ENCODE measurements around the gene ARID3B. TPM values are rescaled to one million over a fixed set of nuclear protein-coding genes. Genes with fewer than 3 reads are reported as not detected.

ARID3B gene
- total RNA-seq, 1 experiment from 2014 or later = 19.0 TPM

DNA sequence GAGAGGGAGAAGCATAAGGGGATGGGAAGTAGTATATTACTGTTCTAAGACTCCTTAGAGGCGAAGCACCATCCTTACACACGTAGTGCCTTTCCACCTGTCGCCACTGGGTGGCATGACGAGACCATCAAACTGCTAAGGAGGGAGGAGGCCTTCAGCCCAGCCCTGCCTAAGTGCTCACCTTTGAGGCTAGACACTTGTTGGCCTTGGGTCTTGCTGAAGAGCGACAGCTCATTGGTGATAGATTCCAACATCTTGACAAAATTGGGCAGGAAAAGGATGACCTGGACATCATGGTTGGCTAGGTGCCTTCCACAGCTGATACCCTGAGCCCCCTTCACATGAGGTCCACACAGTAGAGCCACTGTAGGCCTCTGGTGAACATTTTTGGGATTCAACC lies 94.2 kb downstream of the ARID3B start:
- H3K79me2 ChIP-seq (ENCODE audit: low read length) = no peaks in the 10 kb centered on the region
- no peak overlapping the region for H2AFZ ChIP-seq (ENCODE audit: low read length)
- ATAC-seq = peak; percentile 79
- intact Hi-C loops (cut with micrococcal nuclease) = loop anchor here (1.0 kb wide), 1 partner anchor 133 kb away; no protein-coding TSS in a partner anchor
- ChIA-PET POLR2A (ENCODE audit: unreplicated experiment) (no interaction called here), CTCF (interaction anchor here (0.6 to 3.2 kb wide), 2 partner anchors 18 to 134 kb away, joined by 4 to 13 read pairs; no protein-coding TSS in a partner anchor)
- no TSS peak for BruUV-seq (replicated peaks)
- H3K9me3 ChIP-seq (ENCODE audit: low read length) = no peaks in the 10 kb centered on the region
- H3K9me2 ChIP-seq (replicated peaks; ENCODE audit: low read length) = no peaks in the 10 kb centered on the region
- no peaks in the 10 kb centered on the region for H4K20me1 ChIP-seq (ENCODE audit: low read length)
- H3F3A ChIP-seq (ENCODE audit: low read length, unreplicated experiment) = no peaks in the 10 kb centered on the region
- peaks cover 27% of the 10 kb centered on the region; the same call in 1 of the 2 replicates for H3K36me3 ChIP-seq (ENCODE audit: low read depth, low read length)
- TF ChIP-seq CTCF (conservative IDR thresholded peaks at IDR 0.05; ENCODE audit: low read depth, low read length) = peak; percentile 93
- no peak for TF ChIP-seq EZH2 (IDR thresholded peaks at IDR 0.05; ENCODE audit: low read length, unreplicated experiment)
- no peak overlapping the region for H3K27ac ChIP-seq (ENCODE audit: low read length)
- DNase-seq = peak; percentile 81
- no peak overlapping the region for H3K4me2 ChIP-seq (ENCODE audit: low read length)
- no peak overlapping the region for H3K9ac ChIP-seq (ENCODE audit: low read length)
- no peaks in the 10 kb centered on the region for H3K27me3 ChIP-seq (ENCODE audit: low read length)
- no peak overlapping the region for H3K4me3 ChIP-seq (ENCODE audit: low read length)
- no peaks in the 10 kb centered on the region for H3K4me1 ChIP-seq (ENCODE audit: insufficient read depth, low read length)

- intact Hi-C loops (cut with micrococcal nuclease) = no loop called here
- DNase-seq = no peak
- Histone ChIP-seq H3K9me3 (ENCODE audit: low read length) (no peaks in the 10 kb centered on the region), H3K4me1 (ENCODE audit: insufficient read depth, low read length) (no peaks in the 10 kb centered on the region), H3K4me3 (ENCODE audit: low read length) (no peak overlapping the region), H3K4me2 (ENCODE audit: low read length) (no peak overlapping the region), H3K27me3 (ENCODE audit: low read length) (no peaks in the 10 kb centered on the region), H3K9ac (ENCODE audit: low read length) (no peak overlapping the region), H3K36me3 (ENCODE audit: low read depth, low read length) (peaks cover 26% of the 10 kb centered on the region; the same call in 1 of the 2 replicates), H3K9me2 (replicated peaks; ENCODE audit: low read length) (no peaks in the 10 kb centered on the region), H3K79me2 (ENCODE audit: low read length) (no peaks in the 10 kb centered on the region), H3K27ac (ENCODE audit: low read length) (no peak overlapping the region), H2AFZ (ENCODE audit: low read length) (no peak overlapping the region), H4K20me1 (ENCODE audit: low read length) (no peaks in the 10 kb centered on the region), H3F3A (ENCODE audit: low read length, unreplicated experiment) (no peaks in the 10 kb centered on the region)
- TF ChIP-seq CTCF (conservative IDR thresholded peaks at IDR 0.05; ENCODE audit: low read depth, low read length) = no peak
- no peak for TF ChIP-seq EZH2phosphoT487 (IDR thresholded peaks at IDR 0.05; ENCODE audit: borderline replicate concordance, low read length)
- TF ChIP-seq EZH2 (IDR thresholded peaks at IDR 0.05; ENCODE audit: low read length, unreplicated experiment) = no peak
- no TSS peak for BruUV-seq (replicated peaks)
- POLR2A ChIA-PET (ENCODE audit: unreplicated experiment) = no interaction called here
- no peak for ATAC-seq
- CTCF ChIA-PET = interaction anchor here (3.2 kb wide), 1 partner anchor 132 kb away, joined by 13 read pairs; no protein-coding TSS in a partner anchor
Measured at GRCh38 chr15:74636984-74637383, 96.0 kb downstream of the ARID3B start.

DNA sequence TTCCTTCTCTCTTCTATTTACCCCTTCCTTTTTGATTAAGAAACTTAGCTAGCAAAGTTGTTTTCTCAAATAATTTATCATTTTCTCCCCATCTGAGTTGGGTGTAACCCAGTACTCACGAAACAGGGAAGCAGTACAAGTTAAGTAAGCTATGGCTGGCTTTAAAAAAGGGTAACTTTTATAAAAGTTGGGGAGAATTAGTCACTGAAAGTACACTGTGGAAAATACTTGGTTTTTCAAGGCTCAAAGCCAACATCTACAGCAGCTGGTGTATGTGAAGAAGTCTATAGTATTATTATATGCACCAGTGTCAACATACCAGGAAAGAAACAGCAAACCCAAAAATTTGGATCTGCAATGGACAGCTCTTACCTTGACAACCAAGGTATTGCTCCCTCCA lies 100.1 kb downstream of the ARID3B start:
- no peak overlapping the region for H3K4me2 ChIP-seq (ENCODE audit: low read length)
- no peaks in the 10 kb centered on the region for H3K4me1 ChIP-seq (ENCODE audit: insufficient read depth, low read length)
- H3K9me2 ChIP-seq (replicated peaks; ENCODE audit: low read length) = no peaks in the 10 kb centered on the region
- H3K27me3 ChIP-seq (ENCODE audit: low read length) = no peaks in the 10 kb centered on the region
- no TSS peak for BruUV-seq (replicated peaks)
- DNase-seq = no peak
- 0 out of 2 replicates have a peak, but pooled peaks cover 2% of the 10 kb centered on the region for H4K20me1 ChIP-seq (ENCODE audit: low read length)
- no peak overlapping the region for H3K9ac ChIP-seq (ENCODE audit: low read length)
- no peak for ATAC-seq
- no peaks in the 10 kb centered on the region for H3K9me3 ChIP-seq (ENCODE audit: low read length)
- TF ChIP-seq CTCF (conservative IDR thresholded peaks at IDR 0.05; ENCODE audit: low read depth, low read length) (no peak), EZH2 (IDR thresholded peaks at IDR 0.05; ENCODE audit: low read length, unreplicated experiment) (no peak), EZH2phosphoT487 (IDR thresholded peaks at IDR 0.05; ENCODE audit: borderline replicate concordance, low read length) (no peak)
- H3K27ac ChIP-seq (ENCODE audit: low read length) = no peak overlapping the region
- H3K36me3 ChIP-seq (ENCODE audit: low read depth, low read length) = peaks cover 7% of the 10 kb centered on the region; the same call in 1 of the 2 replicates
- intact Hi-C loops (cut with micrococcal nuclease) = no loop called here
- no peak overlapping the region for H2AFZ ChIP-seq (ENCODE audit: low read length)
- POLR2A ChIA-PET (ENCODE audit: unreplicated experiment) = no interaction called here
- H3F3A ChIP-seq (ENCODE audit: low read length, unreplicated experiment) = no peaks in the 10 kb centered on the region
- CTCF ChIA-PET = no interaction called here
- no peak overlapping the region for H3K4me3 ChIP-seq (ENCODE audit: low read length)
- H3K79me2 ChIP-seq (ENCODE audit: low read length) = no peaks in the 10 kb centered on the region
